NOMO-1 (cell line): Measurements from ENCODE around the gene SRPK1.

Source experiments
- DNase-seq, 2 experiments: peaks; one replicate each; lab custom pipeline; 2025; ENCODE audit not compliant: unreplicated experiment in 2 of 2; lab: John Stamatoyannopoulos, UW

The SRPK1 gene

DNA sequence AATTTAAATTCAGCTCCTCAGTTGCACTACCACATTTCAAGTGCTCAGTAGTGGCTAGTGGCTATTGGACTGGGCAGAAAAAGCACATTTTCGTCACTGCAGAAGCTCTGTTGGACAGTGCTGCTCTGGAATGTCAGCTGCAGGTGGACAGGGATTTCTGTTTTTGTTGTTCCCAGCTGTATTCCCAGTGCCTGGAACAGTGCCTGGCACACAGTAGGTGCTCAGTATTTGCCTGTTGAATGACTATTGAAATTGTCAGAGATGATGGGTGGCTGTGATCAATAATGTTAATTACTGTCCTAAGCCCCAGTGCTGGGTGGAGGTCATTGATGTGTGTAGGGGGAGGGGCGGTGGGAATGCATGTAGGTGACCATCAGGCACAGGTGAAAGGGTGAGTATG is 134.6 kb downstream of the SRPK1 start:
- no peak for DNase-seq

DNA sequence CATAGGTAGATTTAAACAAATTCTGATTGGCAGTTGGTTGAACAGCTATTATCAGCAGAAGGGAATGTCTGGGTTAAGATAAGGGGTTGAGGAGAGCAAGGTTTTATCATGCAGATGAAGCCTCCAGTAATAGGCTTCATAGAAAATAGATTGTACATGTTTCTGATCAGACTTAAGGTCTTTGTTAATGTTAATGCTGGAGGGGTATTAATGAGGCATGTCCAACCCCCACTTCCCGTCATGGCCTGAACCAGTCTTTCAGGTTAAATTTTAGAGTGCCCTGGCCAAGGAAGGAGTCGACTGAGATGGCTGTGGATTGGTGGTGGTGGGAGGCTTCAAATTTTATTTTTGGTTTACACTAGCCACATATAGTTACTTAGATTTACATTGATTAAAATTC is 136.7 kb downstream of the SRPK1 start:
- no peak for DNase-seq
